Measurements from ENCODE around the gene SRSF7.

The SRSF7 gene

DNA sequence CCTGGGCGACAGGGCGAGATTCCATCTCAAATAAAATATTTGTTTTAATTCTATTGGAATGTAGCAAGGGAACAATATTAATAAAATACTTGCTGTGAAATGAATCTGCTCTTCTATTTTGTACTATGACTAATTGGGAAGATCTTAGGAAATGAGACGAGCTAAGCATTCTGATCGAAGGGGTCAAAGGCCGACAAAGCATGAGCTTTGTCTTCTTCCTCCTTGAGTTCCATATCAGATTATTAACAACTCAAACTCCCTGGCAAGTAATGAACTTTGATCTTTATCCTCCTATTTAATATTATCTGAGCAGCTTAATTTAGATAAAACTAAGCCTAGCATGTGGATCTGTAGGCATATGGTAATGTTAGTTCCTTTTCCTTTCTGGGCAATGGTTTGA, 42.4 kb upstream of the SRSF7 start:
- Histone ChIP-seq H3K9me3 (ENCODE audit: control insufficient read depth, insufficient read depth, low read depth, low read length) (no peaks in the 10 kb centered on the region), H3K27ac (ENCODE audit: extremely low read depth, low read depth, low read length) (no peak overlapping the region)
- CTCF ChIA-PET, result interaction anchor here (1.0 kb wide), 1 partner anchor 44 kb away, joined by 3 read pairs; no protein-coding TSS in a partner anchor

More for the DNA sequence above, 42.4 kb upstream of the SRSF7 start:
- POLR2A ChIA-PET, result interaction anchor here (6.6 kb wide), 1 partner anchor 43 kb away, joined by 85 read pairs; the partner anchor contains the start of gene SRSF7
- no peaks in the 10 kb centered on the region for H3K4me1 ChIP-seq (ENCODE audit: control insufficient read depth, insufficient read depth, low read length)
- H3K4me3 ChIP-seq (ENCODE audit: low read depth, low read length), result no peak overlapping the region
- TF ChIP-seq, protein P1, sequence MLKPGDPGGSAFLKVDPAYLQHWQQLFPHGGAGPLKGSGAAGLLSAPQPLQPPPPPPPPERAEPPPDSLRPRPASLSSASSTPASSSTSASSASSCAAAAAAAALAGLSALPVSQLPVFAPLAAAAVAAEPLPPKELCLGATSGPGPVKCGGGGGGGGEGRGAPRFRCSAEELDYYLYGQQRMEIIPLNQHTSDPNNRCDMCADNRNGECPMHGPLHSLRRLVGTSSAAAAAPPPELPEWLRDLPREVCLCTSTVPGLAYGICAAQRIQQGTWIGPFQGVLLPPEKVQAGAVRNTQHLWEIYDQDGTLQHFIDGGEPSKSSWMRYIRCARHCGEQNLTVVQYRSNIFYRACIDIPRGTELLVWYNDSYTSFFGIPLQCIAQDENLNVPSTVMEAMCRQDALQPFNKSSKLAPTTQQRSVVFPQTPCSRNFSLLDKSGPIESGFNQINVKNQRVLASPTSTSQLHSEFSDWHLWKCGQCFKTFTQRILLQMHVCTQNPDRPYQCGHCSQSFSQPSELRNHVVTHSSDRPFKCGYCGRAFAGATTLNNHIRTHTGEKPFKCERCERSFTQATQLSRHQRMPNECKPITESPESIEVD (tag by site-specific recombination; IDR thresholded peaks at IDR 0.05), result no peak
- TF ChIP-seq SCRT1 (tag by site-specific recombination; IDR thresholded peaks at IDR 0.05; ENCODE audit: borderline replicate concordance) (no peak), ZNF211 (tag by site-specific recombination; IDR thresholded peaks at IDR 0.05; ENCODE audit: low read depth) (no peak), ZNF488 (tag by site-specific recombination; IDR thresholded peaks at IDR 0.05) (no peak), ZNF501 (tag by site-specific recombination; IDR thresholded peaks at IDR 0.05) (no peak), ZBTB17 (tag by site-specific recombination; IDR thresholded peaks at IDR 0.05) (no peak), ZNF221 (tag by site-specific recombination; IDR thresholded peaks at IDR 0.05; ENCODE audit: borderline replicate concordance) (no peak), ZNF785 (tag by site-specific recombination; IDR thresholded peaks at IDR 0.05) (no peak), ZNF391 (tag by site-specific recombination; IDR thresholded peaks at IDR 0.05; ENCODE audit: borderline replicate concordance, low read depth) (no peak), INSM2 (tag by site-specific recombination; IDR thresholded peaks at IDR 0.05) (no peak), ZNF629 (tag by site-specific recombination; IDR thresholded peaks at IDR 0.05) (no peak), ZSCAN16 (tag by site-specific recombination; IDR thresholded peaks at IDR 0.05) (no peak), PRDM1 (tag by site-specific recombination; IDR thresholded peaks at IDR 0.05) (no peak), BCL11A (tag by site-specific recombination; IDR thresholded peaks at IDR 0.05; ENCODE audit: low read depth) (no peak)
- TF ChIP-seq, protein P2, sequence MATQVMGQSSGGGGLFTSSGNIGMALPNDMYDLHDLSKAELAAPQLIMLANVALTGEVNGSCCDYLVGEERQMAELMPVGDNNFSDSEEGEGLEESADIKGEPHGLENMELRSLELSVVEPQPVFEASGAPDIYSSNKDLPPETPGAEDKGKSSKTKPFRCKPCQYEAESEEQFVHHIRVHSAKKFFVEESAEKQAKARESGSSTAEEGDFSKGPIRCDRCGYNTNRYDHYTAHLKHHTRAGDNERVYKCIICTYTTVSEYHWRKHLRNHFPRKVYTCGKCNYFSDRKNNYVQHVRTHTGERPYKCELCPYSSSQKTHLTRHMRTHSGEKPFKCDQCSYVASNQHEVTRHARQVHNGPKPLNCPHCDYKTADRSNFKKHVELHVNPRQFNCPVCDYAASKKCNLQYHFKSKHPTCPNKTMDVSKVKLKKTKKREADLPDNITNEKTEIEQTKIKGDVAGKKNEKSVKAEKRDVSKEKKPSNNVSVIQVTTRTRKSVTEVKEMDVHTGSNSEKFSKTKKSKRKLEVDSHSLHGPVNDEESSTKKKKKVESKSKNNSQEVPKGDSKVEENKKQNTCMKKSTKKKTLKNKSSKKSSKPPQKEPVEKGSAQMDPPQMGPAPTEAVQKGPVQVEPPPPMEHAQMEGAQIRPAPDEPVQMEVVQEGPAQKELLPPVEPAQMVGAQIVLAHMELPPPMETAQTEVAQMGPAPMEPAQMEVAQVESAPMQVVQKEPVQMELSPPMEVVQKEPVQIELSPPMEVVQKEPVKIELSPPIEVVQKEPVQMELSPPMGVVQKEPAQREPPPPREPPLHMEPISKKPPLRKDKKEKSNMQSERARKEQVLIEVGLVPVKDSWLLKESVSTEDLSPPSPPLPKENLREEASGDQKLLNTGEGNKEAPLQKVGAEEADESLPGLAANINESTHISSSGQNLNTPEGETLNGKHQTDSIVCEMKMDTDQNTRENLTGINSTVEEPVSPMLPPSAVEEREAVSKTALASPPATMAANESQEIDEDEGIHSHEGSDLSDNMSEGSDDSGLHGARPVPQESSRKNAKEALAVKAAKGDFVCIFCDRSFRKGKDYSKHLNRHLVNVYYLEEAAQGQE (tag by site-specific recombination; IDR thresholded peaks at IDR 0.05), result no peak
- TF ChIP-seq, protein P3, sequence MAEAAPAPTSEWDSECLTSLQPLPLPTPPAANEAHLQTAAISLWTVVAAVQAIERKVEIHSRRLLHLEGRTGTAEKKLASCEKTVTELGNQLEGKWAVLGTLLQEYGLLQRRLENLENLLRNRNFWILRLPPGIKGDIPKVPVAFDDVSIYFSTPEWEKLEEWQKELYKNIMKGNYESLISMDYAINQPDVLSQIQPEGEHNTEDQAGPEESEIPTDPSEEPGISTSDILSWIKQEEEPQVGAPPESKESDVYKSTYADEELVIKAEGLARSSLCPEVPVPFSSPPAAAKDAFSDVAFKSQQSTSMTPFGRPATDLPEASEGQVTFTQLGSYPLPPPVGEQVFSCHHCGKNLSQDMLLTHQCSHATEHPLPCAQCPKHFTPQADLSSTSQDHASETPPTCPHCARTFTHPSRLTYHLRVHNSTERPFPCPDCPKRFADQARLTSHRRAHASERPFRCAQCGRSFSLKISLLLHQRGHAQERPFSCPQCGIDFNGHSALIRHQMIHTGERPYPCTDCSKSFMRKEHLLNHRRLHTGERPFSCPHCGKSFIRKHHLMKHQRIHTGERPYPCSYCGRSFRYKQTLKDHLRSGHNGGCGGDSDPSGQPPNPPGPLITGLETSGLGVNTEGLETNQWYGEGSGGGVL (tag by site-specific recombination; IDR thresholded peaks at IDR 0.05), result no peak
- peaks cover 3% of the 10 kb centered on the region in 2 experiments; a peak in 2 of 3 replicates for H3K36me3 ChIP-seq (ENCODE audit: control insufficient read depth in 2 of 2, insufficient read depth in 1 of 2, low read length in 2 of 2)

Data from HEK293 (cell line).